ENCODE results near the gene PSMA1. TPM values are rescaled to one million over a fixed set of nuclear protein-coding genes. Genes with fewer than 3 reads are reported as not detected.
"Not testable (repeated sequence)": the region's sequence is repeated elsewhere in the genome, so short reads cannot be mapped to it uniquely, and the experiment has no call there.

PSMA1 gene
- total RNA-seq, 1 donor from 2014 or later: 159 TPM

- DNase-seq (ENCODE audit: extremely low read depth, low read depth, low spot score): not testable (repeated sequence)
These were observed 15.0 kb upstream of the PSMA1 start for GRCh38 chr11:14535166-14535565.

GRCh38 chr11:14529951-14530350 lies 9.8 kb upstream of the PSMA1 start:
- DNase-seq (ENCODE audit: extremely low read depth, low read depth, low spot score): no peak

GRCh38 chr11:14529321-14529720 lies 9.1 kb upstream of the PSMA1 start:
- DNase-seq (ENCODE audit: extremely low read depth, low read depth, low spot score): no peak

- DNase-seq (ENCODE audit: extremely low read depth, low read depth, low spot score): no peak
These were observed 2.6 kb upstream of the PSMA1 start for GRCh38 chr11:14522801-14523200.

- DNase-seq (ENCODE audit: extremely low read depth, low read depth, low spot score): no peak
These were observed 2.1 kb upstream of the PSMA1 start for GRCh38 chr11:14522245-14522644.

- DNase-seq (ENCODE audit: extremely low read depth, low read depth, low spot score): no peak
These were observed 563 bp upstream of the PSMA1 start for GRCh38 chr11:14520747-14521151.

- DNase-seq (ENCODE audit: extremely low read depth, low read depth, low spot score): no peak
These were observed 629 bp downstream of the PSMA1 start for GRCh38 chr11:14519597-14519916.

GRCh38 chr11:14518820-14519219 lies 1.4 kb downstream of the PSMA1 start:
- DNase-seq (ENCODE audit: extremely low read depth, low read depth, low spot score): no peak

- DNase-seq (ENCODE audit: extremely low read depth, low read depth, low spot score): no peak
These were observed 6.4 kb downstream of the PSMA1 start for GRCh38 chr11:14513800-14514199.

GRCh38 chr11:14506532-14506931 lies 13.7 kb downstream of the PSMA1 start:
- DNase-seq (ENCODE audit: extremely low read depth, low read depth, low spot score): no peak

GRCh38 chr11:14503023-14503422 lies 17.2 kb downstream of the PSMA1 start:
- no peak for DNase-seq (ENCODE audit: extremely low read depth, low read depth, low spot score)

GRCh38 chr11:14502039-14502438 lies 18.1 kb downstream of the PSMA1 start:
- DNase-seq (ENCODE audit: extremely low read depth, low read depth, low spot score): no peak

- peak; percentile 27 for DNase-seq (ENCODE audit: extremely low read depth, low read depth, low spot score)
These were observed 20.0 kb downstream of the PSMA1 start for GRCh38 chr11:14500181-14500651.

- DNase-seq (ENCODE audit: extremely low read depth, low read depth, low spot score): peak; percentile 72
These were observed 20.5 kb downstream of the PSMA1 start, which contains the start of gene COPB1 for GRCh38 chr11:14499560-14500180. COPB1 (minus strand) TSS chr11:14499811; CDS start chr11:14498928, 883 bp downstream.

- DNase-seq (ENCODE audit: extremely low read depth, low read depth, low spot score): no peak
These were observed 21.0 kb downstream of the PSMA1 start for GRCh38 chr11:14499178-14499559.

- no peak for DNase-seq (ENCODE audit: extremely low read depth, low read depth, low spot score)
These were observed 39.5 kb downstream of the PSMA1 start for GRCh38 chr11:14480716-14481115.

- DNase-seq (ENCODE audit: extremely low read depth, low read depth, low spot score): no peak
These were observed 49.1 kb downstream of the PSMA1 start for GRCh38 chr11:14471127-14471526.

GRCh38 chr11:14463623-14464022 lies 56.6 kb downstream of the PSMA1 start:
- DNase-seq (ENCODE audit: extremely low read depth, low read depth, low spot score): no peak

GRCh38 chr11:14460147-14460546 lies 60.0 kb downstream of the PSMA1 start:
- no peak for DNase-seq (ENCODE audit: extremely low read depth, low read depth, low spot score)

- DNase-seq (ENCODE audit: extremely low read depth, low read depth, low spot score): no peak
These were observed 61.8 kb downstream of the PSMA1 start for GRCh38 chr11:14458377-14458776.

GRCh38 chr11:14455648-14456430 lies 64.3 kb downstream of the PSMA1 start:
- DNase-seq (ENCODE audit: extremely low read depth, low read depth, low spot score): no peak

Data from glomerular endothelial cell (primary cell).